GM23338 (cell line): ENCODE measurements around the gene SLC9B1. TPM values are rescaled to one million over a fixed set of nuclear protein-coding genes. Genes with fewer than 3 reads are reported as not detected.
"Not testable (repeated sequence)": the region's sequence is repeated elsewhere in the genome, so short reads cannot be mapped to it uniquely, and the experiment has no call there.

Source experiments
- ATAC-seq: fragments of 200-7000 bp; cut with Tn5 transposase; 3 replicates; pipeline ENCODE4 v1.9.1; 2020
- DNase-seq: peaks from one replicate; pipeline ENCODE4 v3.0.0-alpha.2; 2015; ENCODE audit warnings: low spot score
- H2AFZ ChIP-seq: fragments of 200-600 bp; sonication (generic); 2 replicates; pipeline ENCODE4 v1.8.0; 2016; ENCODE audit warnings: antibody characterized with exemption, mild to moderate bottlenecking, moderate library complexity
- H3F3A ChIP-seq: fragments of 200-600 bp; sonication (generic); replicated peaks from 2 replicates; pipeline ENCODE4 v1.8.0; 2017; ENCODE audit warnings: antibody characterized with exemption, mixed run types, low read depth
- H3K27ac ChIP-seq: fragments of 200-600 bp; sonication (generic); 2 replicates; pipeline ENCODE4 v1.6.1; 2016; ENCODE audit warnings: low read depth
- H3K27me3 ChIP-seq: fragments of 200-600 bp; sonication (generic); 2 replicates; pipeline ENCODE4 v1.8.0; 2016; ENCODE audit warnings: mild to moderate bottlenecking, mixed run types, moderate library complexity; ENCODE audit not compliant: insufficient read depth
- H3K36me3 ChIP-seq: fragments of 200-600 bp; sonication (generic); 2 replicates; pipeline ENCODE4 v1.8.0; 2016; ENCODE audit warnings: mild to moderate bottlenecking; ENCODE audit not compliant: insufficient read depth
- H3K4me1 ChIP-seq: fragments of 200-600 bp; sonication (generic); 2 replicates; pipeline ENCODE4 v1.8.0; 2016; ENCODE audit warnings: mild to moderate bottlenecking, moderate library complexity; ENCODE audit not compliant: insufficient read depth
- H3K4me2 ChIP-seq: fragments of 200-600 bp; sonication (generic); 2 replicates; pipeline ENCODE4 v1.7.1; 2017; ENCODE audit warnings: mixed run types
- H3K4me3 ChIP-seq: fragments of 200-600 bp; sonication (generic); 2 replicates; pipeline ENCODE4 v1.6.1; 2016; ENCODE audit warnings: mixed run types
- H3K79me2 ChIP-seq: fragments of 200-600 bp; sonication (generic); replicated peaks from 2 replicates; pipeline ENCODE4 v1.8.0; 2017; ENCODE audit warnings: mild to moderate bottlenecking; ENCODE audit not compliant: insufficient read depth
- H3K9me2 ChIP-seq: fragments of 200-600 bp; sonication (generic); 2 replicates; pipeline ENCODE4 v1.8.0; 2017; ENCODE audit not compliant: insufficient read depth
- H4K20me1 ChIP-seq: fragments of 200-600 bp; sonication (generic); replicated peaks from 2 replicates; pipeline ENCODE4 v1.8.0; 2017; ENCODE audit warnings: mild to moderate bottlenecking; ENCODE audit not compliant: insufficient read depth
- H3K27ac Mint-ChIP-seq: 2 replicates; pipeline ENCODE4 v1.8.0; 2020; ENCODE audit warnings: inconsistent platforms, mild to moderate bottlenecking, moderate library complexity, mixed read lengths
- H3K27me3 Mint-ChIP-seq: 3 replicates; pipeline ENCODE4 v1.8.0; 2022; ENCODE audit warnings: low read depth, mild to moderate bottlenecking, moderate library complexity, mixed read lengths, inconsistent platforms; ENCODE audit not compliant: insufficient read depth, poor library complexity
- H3K36me3 Mint-ChIP-seq: 3 replicates; pipeline ENCODE4 v1.8.0; 2021; ENCODE audit warnings: low read depth, mild to moderate bottlenecking, inconsistent platforms, moderate library complexity, mixed read lengths
- H3K4me1 Mint-ChIP-seq: 3 replicates; pipeline ENCODE4 v1.8.0; 2020; ENCODE audit warnings: mild to moderate bottlenecking, inconsistent platforms, mixed read lengths
- H3K4me3 Mint-ChIP-seq: 3 replicates; pipeline ENCODE4 v1.8.0; 2021; ENCODE audit warnings: moderate library complexity, mild to moderate bottlenecking, inconsistent platforms, mixed read lengths
- H3K9me3 Mint-ChIP-seq: 3 replicates; pipeline ENCODE4 v1.8.0; 2020; ENCODE audit warnings: moderate library complexity, mild to moderate bottlenecking, inconsistent platforms, mixed read lengths
- CREB1 ChIP-seq: fragments of 250-450 bp; sonication (Bioruptor Pico); IDR thresholded peaks from 2 replicates; pipeline ENCODE4 v1.5.0; 2020; ENCODE audit warnings: low read depth, mild to moderate bottlenecking, moderate library complexity
- CTCF ChIP-seq, 2 experiments: fragments of 200-600 bp in 1 of 2; sonication (generic) in 1 of 2; conservative IDR thresholded peaks; 2 replicates each; pipeline versions ENCODE4 v1.5.1 to v1.6.1; 2016 to 2017; ENCODE audit warnings: antibody characterized with exemption in 2 of 2, low read depth in 2 of 2, mild to moderate bottlenecking in 2 of 2, moderate library complexity in 1 of 2
- ETS1 ChIP-seq: IDR thresholded peaks from 2 replicates; pipeline ENCODE4 v1.6.1; 2016; ENCODE audit warnings: antibody characterized with exemption
- EZH2phosphoT487 ChIP-seq: fragments of 200-600 bp; sonication (generic); IDR thresholded peaks from one replicate; pipeline ENCODE4 v1.8.1; 2018; ENCODE audit warnings: antibody characterized with exemption; ENCODE audit not compliant: unreplicated experiment
- NANOG ChIP-seq: IDR thresholded peaks from 2 replicates; pipeline ENCODE4 v1.6.1; 2016; ENCODE audit warnings: antibody characterized with exemption, borderline replicate concordance
- POLR2AphosphoS5 ChIP-seq: IDR thresholded peaks from 2 replicates; pipeline ENCODE4 v1.6.1; 2016; ENCODE audit warnings: antibody characterized with exemption, low read depth
- REST ChIP-seq: IDR thresholded peaks from one replicate; pipeline ENCODE4 v1.6.1; 2018; ENCODE audit warnings: antibody characterized with exemption; ENCODE audit not compliant: unreplicated experiment
- STAT1 ChIP-seq: IDR thresholded peaks from one replicate; pipeline ENCODE4 v1.6.1; 2016; ENCODE audit warnings: antibody characterized with exemption; ENCODE audit not compliant: unreplicated experiment
- ZNF331 ChIP-seq: fragments of 250-450 bp; sonication (Bioruptor Pico); IDR thresholded peaks from 2 replicates; pipeline ENCODE4 v1.5.0; 2020; ENCODE audit warnings: low read depth, mild to moderate bottlenecking, moderate library complexity
- ZNF462 ChIP-seq: fragments of 250-450 bp; sonication (Bioruptor Pico); IDR thresholded peaks from 2 replicates; pipeline ENCODE4 v1.5.0; 2020; ENCODE audit warnings: mild to moderate bottlenecking, moderate library complexity
- polyA plus RNA-seq: library from polyadenylated mRNA; unstranded; fragments of >200 nt; fragmentation: Nextera tagmentation; extraction: Ambion mirVana; gene quantifications from 2 replicates; pipeline ENCODE4 v1.2.1, GENCODE V29; 2016
- total RNA-seq: library from RNA; depleted of rRNA; stranded (reverse); fragments of >200 nt; shearing (Covaris generic); gene quantifications from 2 replicates; pipeline ENCODE4 v1.2.3, GENCODE V29; 2014

Gene SLC9B1
- total and polyA plus RNA-seq, 2 experiments from 2014 or later: 0.66 to 0.80 TPM

GRCh38 chr4:102938063-102938462 lies 81.4 kb downstream of the SLC9B1 start:
- H3K4me1 ChIP-seq, H3K27ac Mint-ChIP-seq, H3K4me3 Mint-ChIP-seq, H4K20me1 ChIP-seq, H3K27ac ChIP-seq, H3K27me3 Mint-ChIP-seq, H3K4me1 Mint-ChIP-seq, H3K9me2 ChIP-seq, ATAC-seq, H3K36me3 ChIP-seq, H3K9me3 Mint-ChIP-seq, H3F3A ChIP-seq, H3K36me3 Mint-ChIP-seq, H3K4me3 ChIP-seq, H2AFZ ChIP-seq, H3K79me2 ChIP-seq: not testable (repeated sequence)
- Histone ChIP-seq H3K27me3 (peaks cover 32% of the 10 kb centered on the region), H3K4me2 (0 out of 2 replicates have a peak overlapping the region, but pooled peaks have one; percentile 13)
- TF ChIP-seq NANOG: peak; percentile 59; the same call in 1 of the 2 replicates
- peak; percentile 10 for DNase-seq

- Mint-ChIP-seq H3K4me1 (peaks cover 9% of the 10 kb centered on the region), H3K36me3 (no peaks in the 10 kb centered on the region; the same call in 2 of the 3 replicates), H3K27me3 (no peaks in the 10 kb centered on the region), H3K9me3 (no peaks in the 10 kb centered on the region), H3K27ac (no peak overlapping the region), H3K4me3 (no peak overlapping the region)
- Histone ChIP-seq H3K4me2 (no peak overlapping the region), H3K4me1 (no peaks in the 10 kb centered on the region), H4K20me1 (no peaks in the 10 kb centered on the region), H3K79me2 (no peaks in the 10 kb centered on the region), H3K9me2 (no peaks in the 10 kb centered on the region), H3K27ac (no peak overlapping the region), H3K36me3 (no peaks in the 10 kb centered on the region), H3F3A (no peaks in the 10 kb centered on the region), H3K4me3 (no peak overlapping the region), H3K27me3 (peaks cover 31% of the 10 kb centered on the region), H2AFZ (no peak overlapping the region)
- ATAC-seq (no peak), DNase-seq (no peak)
- no peak for TF ChIP-seq ZNF462 (CRISPR knock-in tag)
- no peak for TF ChIP-seq ZNF331 (CRISPR knock-in tag)
- no peak for TF ChIP-seq POLR2AphosphoS5
- no peak for TF ChIP-seq STAT1
- TF ChIP-seq REST: no peak
- no peak for TF ChIP-seq EZH2phosphoT487
- TF ChIP-seq ETS1: no peak
- TF ChIP-seq CREB1: no peak
- TF ChIP-seq CTCF (conservative IDR thresholded peaks at IDR 0.05; ENCODE audit: low read depth in 2 of 2): no peak
These were observed 83.8 kb downstream of the SLC9B1 start for GRCh38 chr4:102935716-102936115.
